ENCODE measurements around the gene CABLES1. TPM values are rescaled to one million over a fixed set of nuclear protein-coding genes. Genes with fewer than 3 reads are reported as not detected.
"Not testable (repeated sequence)": the region's sequence is repeated elsewhere in the genome, so short reads cannot be mapped to it uniquely, and the experiment has no call there.

CABLES1 gene
- total RNA-seq, 1 donor from 2014 or later, result 7.8 TPM

- ATAC-seq, result no peak
These were observed 109.1 kb downstream of the CABLES1 start for GRCh38 chr18:23244401-23244800.

- no peak for ATAC-seq
These were observed 110.2 kb downstream of the CABLES1 start for GRCh38 chr18:23245461-23245860.

GRCh38 chr18:23247331-23247730, 112.0 kb downstream of the CABLES1 start:
- ATAC-seq, result no peak

GRCh38 chr18:23247896-23248295, 112.6 kb downstream of the CABLES1 start:
- no peak for ATAC-seq

- ATAC-seq, result no peak
These were observed 113.5 kb downstream of the CABLES1 start for GRCh38 chr18:23248826-23249225.

- ATAC-seq, result peak; percentile 85
These were observed 114.1 kb downstream of the CABLES1 start for GRCh38 chr18:23249348-23249747.

- ATAC-seq, result peak; percentile 31
These were observed 115.8 kb downstream of the CABLES1 start for GRCh38 chr18:23250893-23251656.

GRCh38 chr18:23253630-23254029, 118.3 kb downstream of the CABLES1 start:
- ATAC-seq, result no peak

- no peak for ATAC-seq
These were observed 121.9 kb downstream of the CABLES1 start for GRCh38 chr18:23257137-23257536.

GRCh38 chr18:23257686-23258565, 122.6 kb downstream of the CABLES1 start:
- peak; percentile 61 for ATAC-seq

- no peak for ATAC-seq
These were observed 123.5 kb downstream of the CABLES1 start for GRCh38 chr18:23258566-23259469.

GRCh38 chr18:23259701-23260681, 124.7 kb downstream of the CABLES1 start:
- ATAC-seq, result peak; percentile 69

GRCh38 chr18:23260926-23261590, 125.8 kb downstream of the CABLES1 start:
- ATAC-seq, result peak; percentile 58

GRCh38 chr18:23263551-23264235, 128.4 kb downstream of the CABLES1 start:
- ATAC-seq, result no peak

GRCh38 chr18:23265682-23266399, 130.6 kb downstream of the CABLES1 start:
- ATAC-seq, result no peak

GRCh38 chr18:23266717-23267446, 131.6 kb downstream of the CABLES1 start:
- ATAC-seq, result peak; percentile 39

- ATAC-seq, result peak; percentile 23
These were observed 132.1 kb downstream of the CABLES1 start for GRCh38 chr18:23267447-23267776.

GRCh38 chr18:23268641-23269040, 133.4 kb downstream of the CABLES1 start:
- no peak for ATAC-seq

- not testable (repeated sequence) for ATAC-seq
These were observed 133.8 kb downstream of the CABLES1 start for GRCh38 chr18:23269068-23269467.
